HFF-Myc (cell line): Measurements from ENCODE around the gene DIDO1.

Experiments used
- DNase-seq: peaks from one replicate; pipeline ENCODE4 v3.0.0-alpha.2; 2011; ENCODE audit warnings: low read depth; ENCODE audit errors: extremely low read depth
- H3K4me3 ChIP-seq: replicated peaks from 2 replicates; pipeline ENCODE4 v1.5.1; 2011; ENCODE audit warnings: low read depth, mild to moderate bottlenecking, control low read depth, low read length
- CTCF ChIP-seq: IDR thresholded peaks from 2 replicates; pipeline ENCODE4 v1.5.1; 2012; ENCODE audit warnings: mild to moderate bottlenecking, low read depth, low read length, control low read depth; ENCODE audit errors: missing control alignments

The DIDO1 gene

GRCh38 chr20:62921119-62921687 lies 5.1 kb downstream of the DIDO1 start:
- no peak overlapping the region for H3K4me3 ChIP-seq
- TF ChIP-seq CTCF, result peak; percentile 45
- no peak for DNase-seq

GRCh38 chr20:62920039-62920645 lies 6.2 kb downstream of the DIDO1 start:
- TF ChIP-seq CTCF, result no peak
- no peak for DNase-seq
- no peak overlapping the region for H3K4me3 ChIP-seq

- TF ChIP-seq CTCF, result no peak
- no peak overlapping the region for H3K4me3 ChIP-seq
- DNase-seq, result no peak
Observed at GRCh38 chr20:62918831-62919230, 7.5 kb downstream of the DIDO1 start.

GRCh38 chr20:62918147-62918546 lies 8.2 kb downstream of the DIDO1 start:
- no peak for DNase-seq
- TF ChIP-seq CTCF, result no peak
- H3K4me3 ChIP-seq, result no peak overlapping the region

GRCh38 chr20:62917720-62918119 lies 8.6 kb downstream of the DIDO1 start:
- H3K4me3 ChIP-seq, result no peak overlapping the region
- no peak for DNase-seq
- TF ChIP-seq CTCF, result no peak

GRCh38 chr20:62916703-62917476 lies 9.4 kb downstream of the DIDO1 start:
- no peak for TF ChIP-seq CTCF
- DNase-seq, result no peak
- no peak overlapping the region for H3K4me3 ChIP-seq
